Measurements from ENCODE around the gene ARID1A. TPM values are rescaled to one million over a fixed set of nuclear protein-coding genes. Genes with fewer than 3 reads are reported as not detected.

The ARID1A gene
- total and polyA plus RNA-seq, 9 of the 15 experiments (the other 6 are each of a cell fraction or from before 2014, with no cell fraction given) = 8.3 to 88.3 (median 22.5) TPM

DNA sequence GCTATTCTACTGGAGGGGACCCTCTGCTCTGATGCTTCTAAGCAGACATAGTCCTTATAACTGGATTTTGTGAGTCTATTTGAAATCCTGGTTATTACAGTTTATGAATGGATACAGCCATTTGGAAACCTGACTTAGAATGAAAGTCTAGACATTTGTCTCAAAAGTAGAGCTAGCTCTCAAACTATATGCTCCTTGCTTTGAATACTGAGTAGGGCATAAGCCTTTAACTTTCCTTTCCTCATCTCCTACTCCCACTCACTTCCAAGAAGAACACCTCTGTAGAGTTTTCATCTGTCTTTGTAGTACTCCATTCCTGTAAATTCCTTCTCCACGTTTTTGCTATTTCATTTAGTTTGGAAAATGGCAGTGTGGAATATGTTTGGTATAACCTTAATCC lies 9.0 kb upstream of the ARID1A start (continued):
- TF ChIP-seq ZNF407 (IDR thresholded peaks at IDR 0.05; ENCODE audit: low read depth) (no peak), ZNF445 (CRISPR knock-in tag; IDR thresholded peaks at IDR 0.05; ENCODE audit: low read depth) (no peak), CHD1 (IDR thresholded peaks at IDR 0.05; ENCODE audit: low read length) (no peak), FIP1L1 (IDR thresholded peaks at IDR 0.05; ENCODE audit: low read depth, low read length, poor library complexity, severe bottlenecking) (no peak), ZNF277 (CRISPR knock-in tag; IDR thresholded peaks at IDR 0.05; ENCODE audit: borderline replicate concordance) (no peak), IRF9 (tag; IDR thresholded peaks at IDR 0.05) (no peak), HMG20B (CRISPR knock-in tag; IDR thresholded peaks at IDR 0.05) (no peak), PHF20 (IDR thresholded peaks at IDR 0.05; ENCODE audit: partially characterized antibody) (no peak), JUNB (CRISPR knock-in tag; conservative IDR thresholded peaks at IDR 0.05) (no peak)
- TF ChIP-seq, protein P1, sequence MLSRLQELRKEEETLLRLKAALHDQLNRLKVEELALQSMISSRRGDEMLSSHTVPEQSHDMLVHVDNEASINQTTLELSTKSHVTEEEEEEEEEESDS (CRISPR knock-in tag; IDR thresholded peaks at IDR 0.05) = no peak
- TF ChIP-seq, protein P2, sequence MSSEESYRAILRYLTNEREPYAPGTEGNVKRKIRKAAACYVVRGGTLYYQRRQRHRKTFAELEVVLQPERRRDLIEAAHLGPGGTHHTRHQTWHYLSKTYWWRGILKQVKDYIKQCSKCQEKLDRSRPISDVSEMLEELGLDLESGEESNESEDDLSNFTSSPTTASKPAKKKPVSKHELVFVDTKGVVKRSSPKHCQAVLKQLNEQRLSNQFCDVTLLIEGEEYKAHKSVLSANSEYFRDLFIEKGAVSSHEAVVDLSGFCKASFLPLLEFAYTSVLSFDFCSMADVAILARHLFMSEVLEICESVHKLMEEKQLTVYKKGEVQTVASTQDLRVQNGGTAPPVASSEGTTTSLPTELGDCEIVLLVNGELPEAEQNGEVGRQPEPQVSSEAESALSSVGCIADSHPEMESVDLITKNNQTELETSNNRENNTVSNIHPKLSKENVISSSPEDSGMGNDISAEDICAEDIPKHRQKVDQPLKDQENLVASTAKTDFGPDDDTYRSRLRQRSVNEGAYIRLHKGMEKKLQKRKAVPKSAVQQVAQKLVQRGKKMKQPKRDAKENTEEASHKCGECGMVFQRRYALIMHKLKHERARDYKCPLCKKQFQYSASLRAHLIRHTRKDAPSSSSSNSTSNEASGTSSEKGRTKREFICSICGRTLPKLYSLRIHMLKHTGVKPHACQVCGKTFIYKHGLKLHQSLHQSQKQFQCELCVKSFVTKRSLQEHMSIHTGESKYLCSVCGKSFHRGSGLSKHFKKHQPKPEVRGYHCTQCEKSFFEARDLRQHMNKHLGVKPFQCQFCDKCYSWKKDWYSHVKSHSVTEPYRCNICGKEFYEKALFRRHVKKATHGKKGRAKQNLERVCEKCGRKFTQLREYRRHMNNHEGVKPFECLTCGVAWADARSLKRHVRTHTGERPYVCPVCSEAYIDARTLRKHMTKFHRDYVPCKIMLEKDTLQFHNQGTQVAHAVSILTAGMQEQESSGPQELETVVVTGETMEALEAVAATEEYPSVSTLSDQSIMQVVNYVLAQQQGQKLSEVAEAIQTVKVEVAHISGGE (CRISPR knock-in tag; IDR thresholded peaks at IDR 0.05) = no peak

Data from K562 (cell line).